Omental fat pad (tissue), 4 donors: ENCODE measurements around the gene KEL. TPM values are rescaled to one million over a fixed set of nuclear protein-coding genes. Genes with fewer than 3 reads are reported as not detected.

Experiments
- ATAC-seq: fragments of 150-250 bp; one replicate; pipeline ENCODE4 v1.9.1; 2016; ENCODE audit warnings: mild to moderate bottlenecking, moderate library complexity; ENCODE audit not compliant: low FRiP score
- DNase-seq: peaks from one replicate; pipeline ENCODE4 v3.0.0-alpha.2; 2019; ENCODE audit warnings: low spot score
- CTCF ChIP-seq, 3 donors: fragments of 450-650 bp; IDR thresholded peaks; one replicate each; pipeline ENCODE4 v1.5.1; 2016 to 2017; ENCODE audit warnings: antibody characterized with exemption in 3 of 3, mild to moderate bottlenecking in 3 of 3, moderate library complexity in 2 of 3
- total RNA-seq, 4 donors: library from RNA; depleted of rRNA; stranded (reverse); fragments of >200 nt; gene quantifications; one replicate each; pipeline ENCODE4 v1.1.0, GENCODE V29; 2016

Gene KEL
- total RNA-seq, 4 donors from 2014 or later, result 0.28 to 0.96 TPM; not detected in 2

- DNase-seq (no peak), ATAC-seq (no peak)
- TF ChIP-seq CTCF (IDR thresholded peaks at IDR 0.05), result no peak
Measured at GRCh38 chr7:142930126-142930730, 31.9 kb downstream of the KEL start.

- TF ChIP-seq CTCF (IDR thresholded peaks at IDR 0.05), result no peak
- DNase-seq (no peak), ATAC-seq (no peak)
Measured at GRCh38 chr7:142927949-142928348, 34.2 kb downstream of the KEL start.

GRCh38 chr7:142927085-142927745 lies 34.9 kb downstream of the KEL start:
- DNase-seq, result no peak
- no peak for ATAC-seq
- TF ChIP-seq CTCF (IDR thresholded peaks at IDR 0.05), result no peak

GRCh38 chr7:142925413-142925812 lies 36.8 kb downstream of the KEL start:
- ATAC-seq, result no peak

GRCh38 chr7:142923391-142923790 lies 38.8 kb downstream of the KEL start:
- ATAC-seq, result no peak
- no peak for TF ChIP-seq CTCF (IDR thresholded peaks at IDR 0.05)
- DNase-seq, result no peak

More at GRCh38 chr7:142925413-142925812, 36.8 kb downstream of the KEL start:
- no peak for DNase-seq
- no peak for TF ChIP-seq CTCF (IDR thresholded peaks at IDR 0.05)

GRCh38 chr7:142919656-142920055 lies 42.5 kb downstream of the KEL start:
- DNase-seq (no peak), ATAC-seq (no peak)
- TF ChIP-seq CTCF (IDR thresholded peaks at IDR 0.05), result no peak

- no peak for DNase-seq
- ATAC-seq, result no peak
- no peak for TF ChIP-seq CTCF (IDR thresholded peaks at IDR 0.05)
Measured at GRCh38 chr7:142918901-142919300, 43.3 kb downstream of the KEL start.
